Midbrain (tissue), 1 donor: ENCODE measurements around the gene RYR3.

Experiments
- DNase-seq: peaks from one replicate; lab custom pipeline; 2025; lab: John Stamatoyannopoulos, UW

RYR3 gene

DNA sequence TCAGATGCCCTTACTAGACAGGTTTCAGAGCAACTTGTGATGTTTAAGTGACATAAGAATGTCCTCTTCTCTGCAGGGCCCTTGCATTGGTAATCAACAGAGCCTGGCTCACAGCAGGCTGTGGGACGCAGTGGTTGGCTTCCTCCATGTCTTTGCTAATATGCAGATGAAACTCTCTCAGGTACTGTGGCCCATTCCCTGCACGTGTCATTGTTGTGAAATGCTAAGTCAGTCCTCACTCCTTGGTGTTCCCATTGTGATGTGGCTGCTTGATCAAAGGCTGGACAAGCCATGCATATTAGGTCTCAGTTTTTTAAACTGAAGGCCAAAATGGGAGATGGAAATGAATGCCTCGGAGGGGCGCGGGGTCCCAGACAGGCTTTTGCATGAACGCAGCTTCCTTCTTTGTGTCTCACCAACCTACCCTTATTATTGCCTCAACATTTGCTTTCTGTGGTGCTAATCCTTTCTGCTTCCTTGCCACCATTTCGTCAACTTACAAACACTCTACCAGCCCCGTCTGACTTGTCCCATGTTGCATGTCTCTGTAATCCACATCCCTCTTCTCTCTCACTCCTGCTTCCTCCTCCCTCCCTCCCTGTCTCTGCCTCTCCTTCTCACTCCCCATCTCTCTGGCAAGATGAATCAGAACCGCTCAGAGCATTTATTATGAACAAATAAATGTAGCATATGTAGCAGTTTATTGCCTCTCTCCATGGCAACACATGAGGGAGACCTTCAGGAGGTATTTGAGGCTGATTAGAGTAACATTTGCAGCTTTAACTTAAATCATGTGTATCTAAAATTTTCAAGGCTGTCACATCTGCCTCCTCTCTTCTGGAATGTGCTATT, 524.4 kb downstream of the RYR3 start:
- no peak for DNase-seq

DNA sequence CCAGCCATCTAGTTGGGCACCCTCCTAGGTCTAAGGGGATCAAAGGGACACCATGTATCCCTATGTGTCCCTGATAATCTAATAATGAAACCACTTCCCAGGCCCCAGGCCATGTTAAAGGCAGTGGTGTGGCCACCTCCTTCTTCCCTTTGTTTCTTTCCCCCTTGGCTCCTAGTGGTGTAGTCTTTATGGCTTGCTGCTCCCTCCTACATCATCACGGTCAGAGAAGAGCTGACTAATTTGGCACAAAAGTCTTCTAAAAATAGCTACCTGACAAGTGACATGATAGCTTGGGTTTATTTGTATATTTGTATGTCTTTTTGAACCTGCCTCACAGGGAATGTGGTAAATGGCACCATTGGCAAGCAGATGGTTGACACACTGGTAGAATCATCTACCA, 526.5 kb downstream of the RYR3 start:
- no peak for DNase-seq

DNA sequence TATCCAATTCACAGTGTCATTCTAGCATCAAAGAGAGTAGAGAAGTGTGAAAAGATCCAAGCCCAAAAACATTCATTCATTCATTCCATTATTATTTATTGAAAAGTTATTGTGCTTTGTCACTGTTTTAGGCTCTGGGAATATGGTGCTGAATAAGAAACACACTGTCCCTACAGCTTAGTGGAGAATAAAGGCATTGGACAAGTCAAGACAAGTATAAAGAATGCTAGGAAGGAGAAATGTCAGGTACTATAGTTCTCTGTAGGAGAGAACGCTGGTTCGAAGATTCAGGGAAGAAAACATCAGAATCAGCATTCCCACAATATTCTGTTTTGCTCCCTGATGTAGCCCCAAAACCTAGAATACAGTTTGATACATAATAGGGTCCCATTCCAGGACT, 528.8 kb downstream of the RYR3 start:
- DNase-seq: no peak

DNA sequence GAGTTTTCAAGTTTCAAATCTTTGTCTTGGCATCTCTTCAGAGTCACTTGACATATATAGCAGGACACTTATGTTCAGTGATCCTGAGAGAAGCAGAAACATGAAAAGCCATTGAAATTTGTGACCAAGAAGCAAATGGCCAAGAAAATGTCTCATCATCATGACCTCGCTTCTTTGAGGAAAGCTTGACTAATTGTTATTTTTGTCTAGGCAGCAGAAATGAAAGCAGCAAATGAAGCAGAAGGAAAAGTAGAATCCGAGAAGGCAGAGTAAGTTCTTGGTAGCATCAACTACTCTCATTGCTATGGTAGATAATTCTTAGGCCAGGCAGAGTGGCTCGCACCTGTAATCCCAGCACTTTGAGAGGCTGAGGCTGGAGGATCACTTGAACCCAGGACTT, 529.8 kb downstream of the RYR3 start:
- DNase-seq: no peak

- DNase-seq: no peak
These were observed 533.4 kb downstream of the RYR3 start for GRCh38 chr15:33844186-33844585.

GRCh38 chr15:33844597-33844996, 533.8 kb downstream of the RYR3 start:
- no peak for DNase-seq

DNA sequence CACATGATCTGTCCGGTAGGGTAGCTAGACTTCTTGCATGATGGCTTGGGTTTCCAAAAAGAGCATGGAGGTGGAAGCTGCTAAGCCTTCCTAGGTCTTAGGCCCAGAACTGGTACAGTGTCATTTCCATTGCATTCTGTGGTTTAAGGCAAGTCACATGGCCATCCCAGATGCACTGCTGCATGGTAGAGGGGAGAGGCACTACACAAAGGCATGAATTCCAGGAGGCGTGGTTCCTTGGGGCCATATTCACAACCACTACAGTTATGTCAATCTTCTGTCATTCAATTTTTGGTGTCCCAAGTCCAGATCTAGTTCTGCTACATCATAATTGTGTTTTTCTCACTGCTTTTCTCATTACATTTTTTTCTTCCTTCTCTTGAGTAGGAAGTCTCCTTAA, 535.4 kb downstream of the RYR3 start:
- DNase-seq: no peak

- no peak for DNase-seq
These were observed 536.1 kb downstream of the RYR3 start for GRCh38 chr15:33846862-33847261.

GRCh38 chr15:33848011-33848410, 537.2 kb downstream of the RYR3 start:
- DNase-seq: no peak

DNA sequence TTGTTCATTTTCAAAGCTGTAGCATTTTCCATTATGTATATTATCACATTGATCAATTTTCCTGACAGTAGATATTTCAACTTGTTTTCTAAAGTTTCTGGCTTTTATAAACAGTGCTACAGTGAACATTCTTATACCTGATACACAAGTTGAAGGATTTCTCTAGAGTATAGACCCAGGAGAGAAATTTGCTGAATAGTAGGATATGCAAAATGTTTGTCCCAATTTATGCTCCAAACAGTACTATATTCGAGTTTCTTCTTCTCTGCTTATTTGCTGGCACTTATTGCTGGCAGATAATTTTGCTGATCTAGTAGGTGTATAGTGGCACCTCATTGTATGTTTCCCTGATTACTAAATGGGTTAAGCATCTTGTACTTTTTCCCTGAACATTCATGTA, 540.3 kb downstream of the RYR3 start:
- no peak for DNase-seq

DNA sequence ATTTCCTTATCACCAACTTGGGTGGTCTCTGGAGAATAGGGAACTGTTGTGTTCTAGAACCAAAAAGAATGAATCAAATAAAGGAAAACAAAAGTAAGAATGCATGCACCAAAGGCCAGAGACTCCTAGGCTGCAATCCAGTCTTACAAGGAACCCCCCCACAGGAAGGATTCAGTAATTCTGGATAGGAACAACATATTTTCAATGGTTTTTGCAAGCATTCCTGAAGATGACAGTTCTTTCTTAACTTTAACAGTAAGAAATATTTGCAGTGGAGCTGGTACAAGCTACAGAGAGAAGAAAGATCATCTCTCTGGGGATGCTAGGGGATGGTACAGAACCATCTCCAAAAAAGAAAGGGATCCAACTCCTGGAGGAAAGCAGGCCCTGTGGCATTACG, 541.3 kb downstream of the RYR3 start:
- no peak for DNase-seq

DNA sequence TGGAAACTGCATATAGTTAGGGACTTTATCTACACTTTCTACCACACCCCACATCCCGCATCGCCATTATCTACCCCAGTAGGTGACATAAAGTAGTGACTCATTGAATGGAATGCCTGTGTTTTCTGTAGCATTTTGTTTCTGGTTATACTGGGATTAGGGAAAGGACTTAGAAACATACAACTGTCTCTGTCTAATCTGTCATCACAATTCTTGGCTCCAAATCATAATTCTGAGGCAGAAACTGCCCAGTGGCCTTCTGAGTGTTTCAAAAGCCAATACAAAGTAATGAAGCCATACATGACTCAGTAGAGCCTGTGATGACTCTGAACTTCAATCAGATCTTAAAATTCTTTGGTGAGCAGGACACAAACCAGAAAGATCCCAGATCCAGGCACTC, 541.8 kb downstream of the RYR3 start:
- no peak for DNase-seq

DNA sequence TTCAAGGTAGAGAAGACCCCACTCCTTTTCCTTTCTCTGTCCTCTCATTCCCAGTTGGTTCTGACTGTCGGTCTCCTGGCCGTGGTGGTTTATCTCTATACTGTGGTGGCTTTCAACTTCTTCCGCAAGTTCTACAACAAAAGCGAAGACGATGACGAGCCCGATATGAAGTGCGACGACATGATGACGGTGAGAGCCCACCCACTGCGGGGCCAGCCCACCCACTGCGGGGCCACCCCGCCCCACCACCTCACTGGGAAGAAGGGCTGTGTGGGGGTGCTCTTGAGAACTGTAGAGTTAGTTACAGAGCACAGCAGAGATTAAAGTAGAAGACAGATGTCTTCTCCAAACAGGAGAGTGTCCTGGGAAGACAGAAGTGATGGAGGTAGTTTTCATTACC, 547.0 kb downstream of the RYR3 start:
- no peak for DNase-seq

GRCh38 chr15:33858836-33859235, 548.1 kb downstream of the RYR3 start:
- DNase-seq: no peak

DNA sequence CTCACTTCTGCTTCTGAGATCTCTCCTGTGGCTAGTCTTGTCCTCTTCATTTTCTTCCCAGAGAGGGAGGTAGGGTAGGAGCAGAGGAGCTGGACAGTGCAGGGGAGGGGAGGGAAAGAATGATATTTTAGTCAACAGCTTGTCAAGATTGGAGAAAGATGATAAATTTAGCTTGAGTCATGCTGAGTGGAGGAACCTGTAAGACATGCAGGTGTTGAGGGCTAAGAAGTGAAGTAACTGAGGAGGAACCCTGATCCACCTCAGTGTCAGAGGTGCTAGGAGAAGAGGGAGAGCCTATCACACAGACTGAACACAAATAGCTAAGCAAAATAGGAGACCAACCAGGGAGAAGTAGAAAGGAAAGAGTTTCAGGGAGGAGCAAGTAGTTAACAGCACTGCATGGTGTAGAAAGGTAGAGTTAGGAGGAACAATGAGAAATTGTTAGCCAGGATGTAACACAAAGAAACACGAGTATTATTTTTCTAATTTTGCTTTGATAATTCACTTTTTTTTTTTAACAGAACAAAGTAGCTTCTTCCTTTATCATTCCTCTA, 549.3 kb downstream of the RYR3 start:
- DNase-seq: no peak

GRCh38 chr15:33860754-33861153, 550.0 kb downstream of the RYR3 start:
- no peak for DNase-seq

DNA sequence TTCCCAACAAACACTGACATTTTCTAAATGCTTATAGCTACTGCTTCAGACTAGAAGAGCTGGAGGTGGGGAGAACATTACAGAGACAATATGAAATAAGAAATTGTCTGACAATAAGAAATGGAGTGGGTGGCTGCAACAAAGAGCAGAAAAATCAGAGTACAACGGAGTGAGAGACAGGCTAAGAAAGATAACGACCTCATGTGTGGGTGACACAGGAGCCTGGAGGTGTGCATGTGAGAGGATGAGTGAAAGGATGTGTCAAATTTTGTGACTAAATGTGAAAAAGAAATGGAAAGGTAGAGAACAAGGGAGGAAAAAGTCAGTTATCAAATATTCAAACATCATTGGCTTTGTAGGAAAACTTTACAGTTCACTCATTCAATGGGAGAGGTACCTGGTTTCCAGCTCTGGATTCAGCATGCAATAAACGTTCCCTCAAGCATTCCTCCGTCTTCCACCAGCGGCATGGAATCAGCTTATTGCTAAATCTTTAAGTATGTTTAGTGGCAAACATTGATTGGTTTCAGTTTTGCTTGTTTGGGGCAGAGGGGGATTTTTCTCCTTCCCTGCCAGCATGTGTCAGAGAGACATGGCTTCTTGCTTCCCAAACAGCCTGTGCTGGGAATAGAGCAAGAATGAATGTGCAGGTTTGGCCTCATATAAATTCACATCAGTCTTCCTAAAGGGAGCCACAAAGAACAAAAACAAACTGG, 553.8 kb downstream of the RYR3 start:
- DNase-seq: no peak

DNA sequence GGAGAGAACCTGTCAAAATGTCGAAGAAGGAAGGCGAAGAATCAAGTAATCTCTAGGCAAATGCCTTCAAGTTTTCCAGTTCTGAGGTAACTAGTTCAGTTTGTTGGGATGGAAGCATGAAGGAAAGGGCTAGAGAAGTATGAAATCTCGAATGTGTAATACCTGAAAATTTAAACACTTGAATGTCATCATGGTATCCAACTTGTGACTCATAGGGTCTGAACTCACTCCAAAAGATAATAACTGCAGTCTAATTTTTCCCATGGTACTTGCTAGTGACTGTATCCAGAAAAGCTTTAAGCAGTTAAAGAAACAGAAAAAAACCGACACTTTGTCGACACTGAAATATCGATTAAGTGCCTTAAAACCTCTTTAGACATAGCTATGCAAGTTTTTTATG, 554.6 kb downstream of the RYR3 start:
- DNase-seq: no peak

GRCh38 chr15:33866101-33866737, 555.5 kb downstream of the RYR3 start:
- DNase-seq: no peak

DNA sequence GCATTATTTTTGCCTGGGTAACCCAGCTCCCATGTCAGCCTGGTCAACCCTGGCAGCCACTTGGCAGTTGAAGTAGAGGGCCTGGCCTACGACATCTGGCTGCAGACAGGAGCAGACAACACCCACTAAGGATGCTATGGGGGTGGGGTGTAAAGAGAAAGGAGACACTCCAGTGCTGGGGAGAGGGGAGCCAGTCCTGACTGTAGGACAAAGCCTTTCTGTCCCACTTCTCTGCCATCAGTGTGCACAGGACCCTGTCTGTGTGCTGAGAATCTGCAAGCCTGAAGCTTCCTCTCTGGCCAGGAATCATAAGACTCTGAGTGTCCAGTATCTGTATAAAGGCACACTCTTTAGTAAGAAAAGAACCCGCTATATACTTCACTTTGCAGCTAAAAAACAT, 561.2 kb downstream of the RYR3 start:
- no peak for DNase-seq

DNA sequence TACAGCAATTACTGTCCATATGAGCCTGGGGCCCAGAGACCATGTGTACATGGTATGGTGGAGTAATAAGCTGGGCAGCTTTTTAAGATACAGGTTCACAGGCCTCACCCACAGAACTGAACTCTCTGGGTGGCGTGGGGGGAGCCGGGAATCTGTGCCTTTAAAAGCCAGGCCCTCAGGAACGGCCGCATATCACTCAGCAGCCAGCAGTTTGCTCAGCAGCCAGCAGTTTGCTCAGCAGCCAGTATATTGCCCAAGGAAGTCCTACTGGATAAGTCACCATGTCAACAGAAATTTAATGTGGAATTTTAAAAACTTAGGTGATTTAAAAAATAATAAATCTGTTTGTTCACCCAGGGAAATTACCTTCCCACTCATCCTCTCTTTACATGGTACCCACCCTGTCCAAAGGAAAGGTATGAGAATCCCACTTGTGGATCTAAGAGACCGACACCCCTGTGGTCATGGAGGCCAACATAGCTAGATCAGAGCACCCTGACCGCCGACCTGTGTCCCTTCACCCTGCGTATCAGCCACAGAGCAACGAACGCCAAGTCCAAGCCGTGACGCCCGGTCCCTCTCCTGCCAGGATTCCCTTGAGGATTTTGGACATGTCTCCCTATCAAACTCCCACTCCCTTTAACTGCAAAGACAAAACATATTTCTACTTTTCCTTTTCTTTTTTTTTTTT, 561.8 kb downstream of the RYR3 start:
- DNase-seq: no peak

DNA sequence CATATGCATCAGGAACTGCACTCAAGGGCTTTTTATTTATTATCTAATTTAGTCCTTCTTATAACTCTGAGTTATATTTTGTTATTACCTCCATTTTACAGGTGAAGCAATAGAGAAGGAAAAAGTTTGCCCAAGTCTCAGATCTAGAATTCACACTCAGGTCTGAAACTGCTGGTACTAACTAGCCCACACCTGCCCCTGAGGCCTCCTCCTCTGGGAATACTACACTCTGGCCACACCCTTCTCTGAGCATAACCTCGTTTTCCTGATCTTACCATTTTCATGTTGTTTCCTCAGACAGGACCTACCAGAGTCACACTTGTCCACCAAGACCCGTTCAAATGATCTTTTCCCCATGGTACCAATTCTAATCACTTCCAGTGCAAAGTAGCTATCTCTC, 563.4 kb downstream of the RYR3 start:
- DNase-seq: no peak
